Testis (tissue), 3 donors: ENCODE data around the gene POU6F1. TPM values are rescaled to one million over a fixed set of nuclear protein-coding genes. Genes with fewer than 3 reads are reported as not detected.

Experiments
- DNase-seq: peaks from one replicate; pipeline ENCODE4 v3.0.0-alpha.2; 2019
- H3K27ac ChIP-seq, 2 donors: fragments of 200-600 bp; sonication (generic); one replicate each; pipeline ENCODE4 v1.5.1; 2019
- H3K27me3 ChIP-seq: fragments of 200-600 bp; sonication (generic); one replicate; pipeline ENCODE4 v1.5.1; 2019
- H3K36me3 ChIP-seq: fragments of 200-600 bp; sonication (generic); one replicate; pipeline ENCODE4 v1.5.1; 2017; ENCODE audit warnings: low read depth; ENCODE audit errors: missing control alignments
- H3K4me1 ChIP-seq: fragments of 200-600 bp; sonication (generic); one replicate; pipeline ENCODE4 v1.5.1; 2019
- H3K4me3 ChIP-seq, 2 donors: fragments of 200-600 bp; sonication (generic); one replicate each; pipeline ENCODE4 v1.5.1; 2017 to 2019
- H3K9me3 ChIP-seq: fragments of 200-600 bp; sonication (generic); one replicate; pipeline ENCODE4 v1.5.1; 2017
- POLR2A ChIP-seq: fragments of 450-650 bp; IDR thresholded peaks from one replicate; pipeline ENCODE4 v1.6.1; 2017; ENCODE audit warnings: antibody characterized with exemption, mild to moderate bottlenecking, moderate library complexity
- WGBS, 2 donors: methylation state at CpG; one replicate each; pipeline ENCODE4 v1.1.5; 2018; 5-methylcytosine and 5-hydroxymethylcytosine counted together
- intact Hi-C: fragments of 100-400 bp; cut with DNase I; formaldehyde crosslinking; loops from one replicate; pipeline ENCODE4 v1.15.1; 2023; ENCODE audit warnings: low total_unique reads
- polyA plus RNA-seq: library from polyadenylated mRNA; stranded (reverse); fragments of 350-450 nt; fragmentation: Illumina TruSeq; extraction: RNeasy Lipid Tissue Mini Kit (QIAGEN cat#74804); gene quantifications from one replicate; pipeline ENCODE4 v1.2.3, GENCODE V29; 2014; ENCODE audit warnings: low read depth, low replicate concordance; ENCODE audit not compliant: insufficient read depth
- total RNA-seq, 2 donors: library from RNA; depleted of rRNA; stranded (reverse); fragments of >200 nt; gene quantifications; one replicate each; pipeline ENCODE4 v1.2.3, GENCODE V29; 2016
- TF ChIP-seq, protein P1 (sequence below), 3 experiments: fragments of 450-650 bp in 2 of 3; fragments of 200-600 bp in 1 of 3; sonication (generic) in 1 of 3; IDR thresholded peaks; one replicate each; pipeline ENCODE4 v1.5.1; 2016 to 2019; ENCODE audit warnings: antibody characterized with exemption in 3 of 3, mild to moderate bottlenecking in 2 of 3, moderate library complexity in 1 of 3

Gene POU6F1
- total and polyA plus RNA-seq, 3 donors from 2014 or later = 4.4 to 7.6 (median 7.5) TPM

- H3K4me3 ChIP-seq = no peak overlapping the region
- no peaks in the 10 kb centered on the region for H3K9me3 ChIP-seq
- no peak overlapping the region for H3K27ac ChIP-seq
- DNase-seq = no peak
- intact Hi-C loops = no loop called here
- no peaks in the 10 kb centered on the region for H3K36me3 ChIP-seq
- peaks cover 10% of the 10 kb centered on the region for H3K4me1 ChIP-seq
- TF ChIP-seq, protein P1, sequence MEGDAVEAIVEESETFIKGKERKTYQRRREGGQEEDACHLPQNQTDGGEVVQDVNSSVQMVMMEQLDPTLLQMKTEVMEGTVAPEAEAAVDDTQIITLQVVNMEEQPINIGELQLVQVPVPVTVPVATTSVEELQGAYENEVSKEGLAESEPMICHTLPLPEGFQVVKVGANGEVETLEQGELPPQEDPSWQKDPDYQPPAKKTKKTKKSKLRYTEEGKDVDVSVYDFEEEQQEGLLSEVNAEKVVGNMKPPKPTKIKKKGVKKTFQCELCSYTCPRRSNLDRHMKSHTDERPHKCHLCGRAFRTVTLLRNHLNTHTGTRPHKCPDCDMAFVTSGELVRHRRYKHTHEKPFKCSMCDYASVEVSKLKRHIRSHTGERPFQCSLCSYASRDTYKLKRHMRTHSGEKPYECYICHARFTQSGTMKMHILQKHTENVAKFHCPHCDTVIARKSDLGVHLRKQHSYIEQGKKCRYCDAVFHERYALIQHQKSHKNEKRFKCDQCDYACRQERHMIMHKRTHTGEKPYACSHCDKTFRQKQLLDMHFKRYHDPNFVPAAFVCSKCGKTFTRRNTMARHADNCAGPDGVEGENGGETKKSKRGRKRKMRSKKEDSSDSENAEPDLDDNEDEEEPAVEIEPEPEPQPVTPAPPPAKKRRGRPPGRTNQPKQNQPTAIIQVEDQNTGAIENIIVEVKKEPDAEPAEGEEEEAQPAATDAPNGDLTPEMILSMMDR (IDR thresholded peaks at IDR 0.05) = no peak
- no peak for TF ChIP-seq POLR2A
- 75 to 84% methylated on average over 7 of the region's 7 CpGs for WGBS, 2 donors
- H3K27me3 ChIP-seq = no peaks in the 10 kb centered on the region
These were observed 24.3 kb upstream of the POU6F1 start for GRCh38 chr12:51242120-51242519.

GRCh38 chr12:51240971-51241370 lies 23.1 kb upstream of the POU6F1 start:
- Histone ChIP-seq H3K9me3 (no peaks in the 10 kb centered on the region), H3K36me3 (no peaks in the 10 kb centered on the region), H3K27me3 (no peaks in the 10 kb centered on the region), H3K27ac (no peak overlapping the region), H3K4me3 (no peak overlapping the region), H3K4me1 (peaks cover 8% of the 10 kb centered on the region)
- DNase-seq = no peak
- TF ChIP-seq, protein P1 (IDR thresholded peaks at IDR 0.05) = no peak
- TF ChIP-seq POLR2A = no peak
- intact Hi-C loops = no loop called here
- WGBS, 2 donors = 70 to 74% methylated on average over 2 of the region's 2 CpGs

DNA sequence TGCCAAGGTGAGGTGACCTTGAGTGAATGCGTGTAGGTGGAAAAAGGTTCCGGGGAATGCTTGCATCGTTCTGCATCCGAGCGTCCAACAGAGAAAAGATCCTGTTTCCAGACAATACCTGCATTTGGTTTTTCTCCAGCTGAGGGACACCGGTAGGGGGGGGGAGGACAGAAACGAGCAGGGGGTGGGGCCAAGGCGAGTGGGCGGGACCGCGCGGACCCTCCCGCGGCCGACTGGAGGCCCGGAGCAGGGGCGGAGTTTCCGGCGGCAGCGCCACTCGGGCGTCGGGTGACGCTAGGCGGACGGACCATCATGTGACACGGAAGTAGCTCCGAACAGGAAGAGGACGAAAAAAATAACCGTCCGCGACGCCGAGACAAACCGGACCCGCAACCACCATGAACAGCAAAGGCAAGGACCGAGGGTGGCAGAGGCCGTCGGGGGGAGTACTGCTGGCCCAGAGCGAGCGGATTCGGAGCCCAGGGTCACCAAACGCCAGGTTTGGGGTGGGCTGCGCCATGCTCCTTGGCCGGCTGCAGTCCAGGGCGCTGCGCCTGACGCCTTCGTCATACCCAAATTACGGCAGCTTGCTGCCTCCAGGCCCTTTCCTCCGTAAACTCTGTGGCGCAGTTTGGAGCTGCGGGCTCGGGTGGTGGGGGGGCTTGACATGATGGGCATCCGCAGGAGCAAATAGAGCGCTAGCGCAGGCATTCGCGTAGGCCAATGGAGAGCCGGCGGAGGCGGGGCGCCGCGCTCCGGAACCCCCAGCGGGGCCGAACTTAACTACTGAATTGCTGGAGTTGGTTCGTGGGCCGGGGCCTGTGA lies 20.9 kb upstream of the POU6F1 start, which contains the start of gene DAZAP2:
DAZAP2 (plus strand) TSS at position 317 of the 825 bp plus-strand sequence; CDS start at position 399, 82 bp downstream.
- WGBS, 2 donors = 0 to 1% methylated on average over 36 to 70 of the region's 70 CpGs
- Histone ChIP-seq H3K27me3 (no peaks in the 10 kb centered on the region), H3K36me3 (no peaks in the 10 kb centered on the region), H3K4me3 (peak within 1 kb of the TSS; percentile 99 to 100), H3K4me1 (peaks cover 8% of the 10 kb centered on the region), H3K9me3 (no peaks in the 10 kb centered on the region), H3K27ac (peak within 1 kb of the TSS; percentile 99 to 100)
- peak; percentile 91 for TF ChIP-seq POLR2A
- TF ChIP-seq, protein P1 (IDR thresholded peaks at IDR 0.05) = peak in 1 of 3 experiments; percentile 6
- peak; percentile 98 for DNase-seq
- intact Hi-C loops = no loop called here

DNA sequence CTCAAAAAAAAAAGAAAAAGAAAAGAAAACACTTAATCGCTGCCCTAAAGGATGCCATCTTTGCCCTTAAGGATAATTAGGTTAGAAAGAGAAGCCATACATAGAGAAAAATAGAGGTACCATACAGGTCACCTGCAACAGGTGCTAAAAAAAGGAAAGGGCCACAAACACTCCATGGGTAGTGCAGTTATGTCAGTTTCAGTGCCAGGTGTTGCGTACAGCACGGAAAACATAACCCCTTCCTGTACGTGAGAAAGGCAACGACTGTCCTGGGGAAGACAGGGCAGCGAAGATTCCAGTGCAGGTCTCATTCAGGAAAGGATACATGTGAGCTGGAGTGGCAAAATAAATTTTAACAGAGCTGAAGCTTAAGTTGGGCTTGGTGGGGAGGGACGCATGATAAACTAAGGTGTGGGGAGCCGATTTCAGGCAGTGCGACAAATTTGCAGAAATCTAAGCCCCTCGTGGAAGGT lies 20.2 kb upstream of the POU6F1 start:
- Histone ChIP-seq H3K4me3 (peak overlapping the region; percentile 99 to 100), H3K9me3 (no peaks in the 10 kb centered on the region), H3K27me3 (no peaks in the 10 kb centered on the region), H3K27ac (peak overlapping the region; percentile 99 to 100), H3K36me3 (no peaks in the 10 kb centered on the region), H3K4me1 (peaks cover 8% of the 10 kb centered on the region)
- intact Hi-C loops = no loop called here
- WGBS, 2 donors = 9% methylated on average over 10 of the region's 10 CpGs
- DNase-seq = no peak
- TF ChIP-seq, protein P1 (IDR thresholded peaks at IDR 0.05) = no peak
- TF ChIP-seq POLR2A = no peak
